ENCODE results near the gene LSM4. TPM values are rescaled to one million over a fixed set of nuclear protein-coding genes. Genes with fewer than 3 reads are reported as not detected.

The LSM4 gene
- total and polyA plus RNA-seq, 2 donors (not counting 3 experiments of a cell fraction or from before 2014, with no cell fraction given): 118 to 119 TPM

DNA sequence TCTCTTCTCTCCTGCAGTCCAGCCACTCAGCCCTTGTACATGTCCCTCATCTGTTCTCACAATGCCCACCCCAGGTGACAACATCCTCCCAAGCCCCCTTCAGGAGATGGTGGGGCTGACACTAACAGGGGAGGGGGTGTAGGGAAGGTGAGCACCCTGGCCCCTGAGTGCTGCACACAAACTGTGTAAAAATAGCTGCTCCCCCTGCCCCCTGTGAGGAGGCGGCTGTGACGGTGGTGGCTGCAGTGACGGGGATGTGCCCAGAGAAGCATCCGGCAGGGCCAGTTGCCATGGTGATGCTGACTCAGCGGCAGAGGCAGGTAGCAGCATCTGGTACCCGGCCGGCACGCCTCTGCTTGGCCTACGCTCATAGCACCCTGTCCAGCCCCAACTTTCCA lies 28.4 kb downstream of the LSM4 start:
- no peak overlapping the region for H2AFZ ChIP-seq (ENCODE audit: low read depth, low read length)
- H3K36me3 ChIP-seq (ENCODE audit: control insufficient read depth in 2 of 2, extremely low read depth in 1 of 2, insufficient read depth in 2 of 2, low read length in 2 of 2): no peaks in the 10 kb centered on the region
- DNase-seq (ENCODE audit: low read depth, low spot score) (no peak), FAIRE-seq (no peak)
- no peaks in the 10 kb centered on the region for H3K9me1 ChIP-seq (replicated peaks; ENCODE audit: control insufficient read depth, extremely low read depth, insufficient read depth, low read length)
- no peaks in the 10 kb centered on the region for H4K20me1 ChIP-seq (replicated peaks; ENCODE audit: control insufficient read depth, extremely low read depth, insufficient read depth, low read length)
- dilution Hi-C loops (cut with MboI; ENCODE audit: extremely low pct_ligation_motif_present, low sequenced_read_pairs) (no loop called here), intact Hi-C loops (cut with micrococcal nuclease) (no loop called here)
- H3K27me3 ChIP-seq (ENCODE audit: control insufficient read depth in 2 of 2, insufficient read depth in 2 of 2, low read length in 2 of 2): no peaks in the 10 kb centered on the region
- H3K79me2 ChIP-seq (ENCODE audit: control insufficient read depth, insufficient read depth, low read length): no peaks in the 10 kb centered on the region
- no peak for TF ChIP-seq POLR2AphosphoS5 (IDR thresholded peaks at IDR 0.05; ENCODE audit: insufficient read depth, low read depth, low read length)
- no peak for TF ChIP-seq FOS (IDR thresholded peaks at IDR 0.05; ENCODE audit: borderline replicate concordance, insufficient read depth, low read length)
- no peak for TF ChIP-seq GATA2 (IDR thresholded peaks at IDR 0.05; ENCODE audit: insufficient read depth, insufficient read length, low read depth, low read length)
- TF ChIP-seq, protein P1, sequence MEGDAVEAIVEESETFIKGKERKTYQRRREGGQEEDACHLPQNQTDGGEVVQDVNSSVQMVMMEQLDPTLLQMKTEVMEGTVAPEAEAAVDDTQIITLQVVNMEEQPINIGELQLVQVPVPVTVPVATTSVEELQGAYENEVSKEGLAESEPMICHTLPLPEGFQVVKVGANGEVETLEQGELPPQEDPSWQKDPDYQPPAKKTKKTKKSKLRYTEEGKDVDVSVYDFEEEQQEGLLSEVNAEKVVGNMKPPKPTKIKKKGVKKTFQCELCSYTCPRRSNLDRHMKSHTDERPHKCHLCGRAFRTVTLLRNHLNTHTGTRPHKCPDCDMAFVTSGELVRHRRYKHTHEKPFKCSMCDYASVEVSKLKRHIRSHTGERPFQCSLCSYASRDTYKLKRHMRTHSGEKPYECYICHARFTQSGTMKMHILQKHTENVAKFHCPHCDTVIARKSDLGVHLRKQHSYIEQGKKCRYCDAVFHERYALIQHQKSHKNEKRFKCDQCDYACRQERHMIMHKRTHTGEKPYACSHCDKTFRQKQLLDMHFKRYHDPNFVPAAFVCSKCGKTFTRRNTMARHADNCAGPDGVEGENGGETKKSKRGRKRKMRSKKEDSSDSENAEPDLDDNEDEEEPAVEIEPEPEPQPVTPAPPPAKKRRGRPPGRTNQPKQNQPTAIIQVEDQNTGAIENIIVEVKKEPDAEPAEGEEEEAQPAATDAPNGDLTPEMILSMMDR (IDR thresholded peaks at IDR 0.05; ENCODE audit: extremely low read depth in 1 of 2, insufficient read depth in 1 of 2, low read depth in 1 of 2, low read length in 2 of 2): no peak
- no peak for TF ChIP-seq JUN (IDR thresholded peaks at IDR 0.05; ENCODE audit: borderline replicate concordance, insufficient read depth, insufficient read length, low read depth)
- TF ChIP-seq EZH2 (IDR thresholded peaks at IDR 0.05; ENCODE audit: borderline replicate concordance, low read depth, low read length, severe bottlenecking): no peak
- TF ChIP-seq POLR2A (IDR thresholded peaks at IDR 0.05; ENCODE audit: low read depth, low read length): no peak
- no peak for TF ChIP-seq MYC (IDR thresholded peaks at IDR 0.05; ENCODE audit: low read depth, low read length)
- TF ChIP-seq, protein P2, sequence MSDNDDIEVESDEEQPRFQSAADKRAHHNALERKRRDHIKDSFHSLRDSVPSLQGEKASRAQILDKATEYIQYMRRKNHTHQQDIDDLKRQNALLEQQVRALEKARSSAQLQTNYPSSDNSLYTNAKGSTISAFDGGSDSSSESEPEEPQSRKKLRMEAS (IDR thresholded peaks at IDR 0.05; ENCODE audit: insufficient read depth, insufficient read length): no peak
- BruUV-seq (replicated peaks): no TSS peak
- H3K9me3 ChIP-seq (replicated peaks; ENCODE audit: control insufficient read depth, insufficient read depth, low read length): no peaks in the 10 kb centered on the region
- H3K4me2 ChIP-seq (ENCODE audit: insufficient read depth, low read length): no peak overlapping the region
- CTCF ChIA-PET: no interaction called here
- POLR2A ChIA-PET: interaction anchor here (4.2 kb wide), 1 partner anchor 14 kb away, joined by 100 read pairs; the partner anchor contains the start of gene JUND
- no peak overlapping the region for H3K27ac ChIP-seq (ENCODE audit: insufficient read depth, low read depth, low read length)
- H3K4me3 ChIP-seq (replicated peaks in 1 of 3; ENCODE audit: insufficient read depth in 1 of 3, low read depth in 1 of 3, low read length in 3 of 3): no peak overlapping the region
- peaks cover 16% of the 10 kb centered on the region for H3K4me1 ChIP-seq (ENCODE audit: control insufficient read depth, extremely low read depth, insufficient read depth, low read length)
- no peak overlapping the region for H3K9ac ChIP-seq (replicated peaks; ENCODE audit: extremely low read depth, insufficient read depth, low read length)
